SK-N-SH treated with all-trans-retinoic acid at 6 μM for 48 hours (cell line): Measurements from ENCODE around the gene EGFL7.

Experiments
- ATAC-seq: fragments of 200-7000 bp; cut with Tn5 transposase; 3 replicates; pipeline ENCODE4 v1.9.1; 2020; ENCODE audit warnings: mild to moderate bottlenecking, moderate library complexity
- ARNTL ChIP-seq: fragments of 450-650 bp; formaldehyde crosslinking; IDR thresholded peaks from 2 replicates; pipeline ENCODE4 v1.5.0; 2020; ENCODE audit warnings: low read depth, mild to moderate bottlenecking, moderate library complexity, borderline replicate concordance
- BACH2 ChIP-seq: fragments of 250-450 bp; sonication (Bioruptor Pico); IDR thresholded peaks from 2 replicates; pipeline ENCODE4 v1.9.0; 2021; ENCODE audit warnings: mild to moderate bottlenecking, borderline replicate concordance
- CREB5 ChIP-seq: fragments of 250-450 bp; sonication (Bioruptor Pico); IDR thresholded peaks from 2 replicates; pipeline ENCODE4 v1.5.1; 2020; ENCODE audit warnings: low read depth, mild to moderate bottlenecking, moderate library complexity
- CSDC2 ChIP-seq: fragments of 250-450 bp; sonication (Bioruptor Pico); IDR thresholded peaks from 2 replicates; pipeline ENCODE4 v1.5.0; 2020; ENCODE audit warnings: mild to moderate bottlenecking, moderate library complexity
- CSRNP3 ChIP-seq: fragments of 250-450 bp; sonication (Bioruptor Pico); IDR thresholded peaks from 2 replicates; pipeline ENCODE4 v1.5.1; 2021; ENCODE audit warnings: mild to moderate bottlenecking, moderate library complexity
- ESRRG ChIP-seq: fragments of 250-450 bp; sonication (Bioruptor Pico); IDR thresholded peaks from 2 replicates; pipeline ENCODE4 v1.6.1; 2021; ENCODE audit warnings: mild to moderate bottlenecking
- ISL1 ChIP-seq: fragments of 250-450 bp; sonication (Bioruptor Pico); IDR thresholded peaks from 2 replicates; pipeline ENCODE4 v2.1.2; 2022; ENCODE audit warnings: mild to moderate bottlenecking, moderate library complexity
- OSR1 ChIP-seq: fragments of 250-450 bp; sonication (Bioruptor Pico); IDR thresholded peaks from 2 replicates; pipeline ENCODE4 v1.8.0; 2022; ENCODE audit warnings: moderate library complexity, mild to moderate bottlenecking, inconsistent platforms
- PATZ1 ChIP-seq: fragments of 250-450 bp; sonication (Bioruptor Pico); IDR thresholded peaks from 2 replicates; pipeline ENCODE4 v1.8.0; 2020; ENCODE audit warnings: mild to moderate bottlenecking, moderate library complexity, borderline replicate concordance
- PPARA ChIP-seq: fragments of 250-450 bp; sonication (Bioruptor Pico); IDR thresholded peaks from 2 replicates; pipeline ENCODE4 v1.5.0; 2020; ENCODE audit warnings: mild to moderate bottlenecking, borderline replicate concordance
- RARB ChIP-seq: fragments of 250-450 bp; sonication (Bioruptor Pico); IDR thresholded peaks from 2 replicates; pipeline ENCODE4 v1.8.0; 2021; ENCODE audit warnings: mild to moderate bottlenecking, moderate library complexity
- SNAI2 ChIP-seq: fragments of 250-450 bp; sonication (Bioruptor Pico); IDR thresholded peaks from 2 replicates; pipeline ENCODE4 v1.5.0; 2020; ENCODE audit warnings: mild to moderate bottlenecking, moderate library complexity
- TCF4 ChIP-seq: fragments of 250-450 bp; sonication (Bioruptor Pico); IDR thresholded peaks from 2 replicates; pipeline ENCODE4 v1.8.0; 2021; ENCODE audit warnings: mild to moderate bottlenecking, moderate library complexity, borderline replicate concordance
- TSHZ2 ChIP-seq: fragments of 250-450 bp; sonication (Bioruptor Pico); IDR thresholded peaks from 2 replicates; pipeline ENCODE4 v1.5.0; 2020; ENCODE audit warnings: mild to moderate bottlenecking, moderate library complexity
- ZC3H10 ChIP-seq: fragments of 250-450 bp; sonication (Bioruptor Pico); IDR thresholded peaks from 2 replicates; pipeline ENCODE4 v1.5.1; 2021; ENCODE audit warnings: mild to moderate bottlenecking, moderate library complexity
- ZFP3 ChIP-seq: fragments of 250-450 bp; sonication (Bioruptor Pico); IDR thresholded peaks from 2 replicates; pipeline ENCODE4 v1.5.0; 2020; ENCODE audit warnings: mild to moderate bottlenecking, moderate library complexity
- ZFP30 ChIP-seq: fragments of 450-650 bp; formaldehyde crosslinking; IDR thresholded peaks from 2 replicates; pipeline ENCODE4 v1.5.0; 2022; ENCODE audit warnings: mild to moderate bottlenecking, moderate library complexity
- ZNF565 ChIP-seq: fragments of 450-650 bp; formaldehyde crosslinking; conservative IDR thresholded peaks from 2 replicates; pipeline ENCODE4 v1.5.0; 2020; ENCODE audit warnings: low read depth, mild to moderate bottlenecking, moderate library complexity
- ZNF70 ChIP-seq: fragments of 450-650 bp; formaldehyde crosslinking; IDR thresholded peaks from 2 replicates; pipeline ENCODE4 v1.5.0; 2020; ENCODE audit warnings: mild to moderate bottlenecking, moderate library complexity
- ZNF8 ChIP-seq: fragments of 450-650 bp; formaldehyde crosslinking; IDR thresholded peaks from 2 replicates; pipeline ENCODE4 v1.5.0; 2020; ENCODE audit warnings: mild to moderate bottlenecking, moderate library complexity

The EGFL7 gene

GRCh38 chr9:136673975-136674785 is 11.5 kb downstream of the EGFL7 start:
- no peak for TF ChIP-seq CSDC2 (CRISPR knock-in tag)
- TF ChIP-seq TCF4 (CRISPR knock-in tag), result no peak
- no peak for TF ChIP-seq ZFP3 (CRISPR knock-in tag)
- no peak for TF ChIP-seq ESRRG (CRISPR knock-in tag)
- TF ChIP-seq TSHZ2, result no peak
- TF ChIP-seq CSRNP3 (CRISPR knock-in tag), result no peak
- no peak for TF ChIP-seq ZNF70 (CRISPR knock-in tag)
- no peak for TF ChIP-seq SNAI2 (CRISPR knock-in tag)
- TF ChIP-seq ARNTL (CRISPR knock-in tag), result no peak
- TF ChIP-seq CREB5, result no peak
- TF ChIP-seq RARB (CRISPR knock-in tag), result no peak
- TF ChIP-seq PATZ1 (CRISPR knock-in tag), result no peak
- no peak for TF ChIP-seq ZFP30 (CRISPR knock-in tag)
- TF ChIP-seq BACH2 (CRISPR knock-in tag), result no peak
- TF ChIP-seq ZNF565 (CRISPR knock-in tag), result no peak
- no peak for TF ChIP-seq ZC3H10 (CRISPR knock-in tag)
- TF ChIP-seq ZNF8, result no peak
- TF ChIP-seq PPARA (CRISPR knock-in tag), result no peak
- no peak for TF ChIP-seq ISL1 (CRISPR knock-in tag)
- no peak for ATAC-seq

- no peak for TF ChIP-seq CREB5
- TF ChIP-seq ZNF565 (CRISPR knock-in tag), result no peak
- no peak for TF ChIP-seq ARNTL (CRISPR knock-in tag)
- TF ChIP-seq PATZ1 (CRISPR knock-in tag), result no peak
- no peak for TF ChIP-seq SNAI2 (CRISPR knock-in tag)
- TF ChIP-seq CSRNP3 (CRISPR knock-in tag), result no peak
- TF ChIP-seq TCF4 (CRISPR knock-in tag), result no peak
- TF ChIP-seq ZNF8, result no peak
- TF ChIP-seq ZFP3 (CRISPR knock-in tag), result no peak
- TF ChIP-seq OSR1 (CRISPR knock-in tag), result no peak
- TF ChIP-seq PPARA (CRISPR knock-in tag), result no peak
- no peak for TF ChIP-seq CSDC2 (CRISPR knock-in tag)
Measured at GRCh38 chr9:136674786-136675349, 12.2 kb downstream of the EGFL7 start.

More at GRCh38 chr9:136674786-136675349, 12.2 kb downstream of the EGFL7 start:
- no peak for ATAC-seq
